GM12878 (cell line): ENCODE measurements around the gene ADAMTSL4. TPM values are rescaled to one million over a fixed set of nuclear protein-coding genes. Genes with fewer than 3 reads are reported as not detected.

ENCODE experiments used
- ATAC-seq: fragments of 200-7000 bp; cut with Tn5 transposase; 3 replicates; pipeline ENCODE4 v1.9.1; 2020; ENCODE audit warnings: mild to moderate bottlenecking, moderate library complexity
- BruUV-seq: library from RNA; stranded (reverse); fragments of 400-500 nt; replicated peaks from 2 replicates; lab custom pipeline; 2021; lab: Mats Ljungman, UMichigan
- CTCF ChIA-PET: fragments of 300-600 bp; sonication (Branson Sonifier 250); formaldehyde crosslinking; extraction: SDS; loops from one replicate; lab custom pipeline; 2021; ENCODE audit warnings: inconsistent platforms; lab: Yijun Ruan, JAX
- POLR2A ChIA-PET: fragments of 350-600 bp; formaldehyde crosslinking; extraction: SDS; loops from one replicate; lab custom pipeline; 2021; ENCODE audit warnings: inconsistent platforms; lab: Charles Lee
- RAD21 ChIA-PET: fragments of 300-600 bp; sonication (Branson Sonifier 250); formaldehyde crosslinking; loops from one replicate; lab custom pipeline; 2023; ENCODE audit warnings: antibody characterized with exemption; ENCODE audit not compliant: unreplicated experiment; lab: Charles Lee
- SMC1A ChIA-PET: fragments of 300-600 bp; sonication (Branson Sonifier 250); formaldehyde crosslinking; loops from one replicate; lab custom pipeline; 2023; ENCODE audit not compliant: unreplicated experiment, uncharacterized antibody; lab: Charles Lee
- DNase-seq: peaks from one replicate; pipeline ENCODE4 v3.0.0-alpha.2; 2011; ENCODE audit warnings: low read depth, low spot score
- FAIRE-seq: peaks from 3 replicates; lab custom pipeline; 2011; peaks lifted over from hg19 to GRCh38; lab: Jason Lieb, UNC
- H2AFZ ChIP-seq: 2 replicates; pipeline ENCODE4 v1.6.0; 2011; ENCODE audit warnings: low read depth, low read length, control low read depth; ENCODE audit not compliant: control insufficient read depth
- H3K27ac ChIP-seq: 2 replicates; pipeline ENCODE4 v1.5.1; 2011; ENCODE audit warnings: control low read depth; ENCODE audit not compliant: control insufficient read depth, insufficient read depth
- H3K27me3 ChIP-seq, 2 experiments: replicated peaks in 1 of 2; 2 replicates each; pipeline versions ENCODE4 v1.6.0 to v1.6.1; 2011; ENCODE audit warnings: low read length in 1 of 2; ENCODE audit not compliant: control insufficient read depth in 2 of 2, insufficient read depth in 2 of 2
- H3K36me3 ChIP-seq, 2 experiments: 2 replicates each; pipeline ENCODE4 v1.5.1; 2011; ENCODE audit warnings: low read length in 1 of 2; ENCODE audit not compliant: control insufficient read depth in 2 of 2, insufficient read depth in 2 of 2
- H3K4me1 ChIP-seq: 2 replicates; pipeline ENCODE4 v1.6.1; 2011; ENCODE audit warnings: mild to moderate bottlenecking, low read length, moderate library complexity, mixed read lengths; ENCODE audit not compliant: control insufficient read depth, insufficient read depth
- H3K4me2 ChIP-seq: 2 replicates; pipeline ENCODE4 v1.6.0; 2011; ENCODE audit warnings: control low read depth; ENCODE audit not compliant: control insufficient read depth, insufficient read depth
- H3K4me3 ChIP-seq: fragments of 200-600 bp; sonication (generic); 2 replicates; pipeline ENCODE4 v1.5.1; 2016
- H3K79me2 ChIP-seq: 2 replicates; pipeline ENCODE4 v1.6.0; 2011; ENCODE audit warnings: low read length; ENCODE audit not compliant: control insufficient read depth, insufficient read depth
- H3K9ac ChIP-seq: 2 replicates; pipeline ENCODE4 v1.8.0; 2011; ENCODE audit warnings: low read length, control low read depth, mixed read lengths; ENCODE audit not compliant: control insufficient read depth, insufficient read depth
- H3K9me3 ChIP-seq: replicated peaks from 3 replicates; pipeline ENCODE4 v1.5.1; 2011; ENCODE audit warnings: mild to moderate bottlenecking, low read length; ENCODE audit not compliant: control insufficient read depth, insufficient read depth
- H4K20me1 ChIP-seq: 2 replicates; pipeline ENCODE4 v1.6.0; 2011; ENCODE audit not compliant: control insufficient read depth, insufficient read depth
- KAT2A ChIP-seq: conservative IDR thresholded peaks from 2 replicates; pipeline ENCODE4 v1.6.1; 2011; ENCODE audit warnings: low read depth, low read length; ENCODE audit not compliant: control insufficient read depth
- MTA2 ChIP-seq: fragments of 450-650 bp; IDR thresholded peaks from 2 replicates; pipeline ENCODE4 v1.6.1; 2016; ENCODE audit warnings: low read depth, mild to moderate bottlenecking, moderate library complexity
- SPI1 ChIP-seq: IDR thresholded peaks from 2 replicates; pipeline ENCODE4 v1.6.1; 2011; ENCODE audit warnings: low read depth, mild to moderate bottlenecking, low read length, moderate library complexity, borderline replicate concordance; ENCODE audit not compliant: insufficient read depth
- WGBS: methylation state at CpG from one replicate; pipeline ENCODE4 v1.1.6; 2016; ENCODE audit warnings: low lambda C conversion rate; ENCODE audit not compliant: insufficient replicate concordance, insufficient coverage; ENCODE audit errors: missing lambda C conversion rate; 5-methylcytosine and 5-hydroxymethylcytosine counted together
- in situ Hi-C: fragments of 300-500 bp; cut with MboI; formaldehyde crosslinking; loops from 9 replicates; pipeline ENCODE4 v1.14.3; 2018; ENCODE audit warnings: mixed read lengths
- intact Hi-C: fragments of 100-400 bp; cut with micrococcal nuclease; formaldehyde crosslinking; loops from one replicate; pipeline ENCODE4 v1.14.2; 2022; ENCODE audit not compliant: unreplicated experiment
- polyA plus RNA-seq, 11 experiments: library from polyadenylated mRNA; depleted of rRNA in 4 of 11; unstranded in 6 of 11; stranded (reverse) in 5 of 11; fragments of >200 nt; fragmentation: Nextera tagmentation in 4 of 11; fragmentation: Illumina TruSeq in 1 of 11; extraction: Ambion mirVana in 4 of 11; extraction: Trizol in 1 of 11; gene quantifications; 1 replicate in 1 of 11; 2 replicates in 10 of 11; pipeline versions ENCODE4 v1.2.1 to v1.2.3, GENCODE V29; 2011 to 2016; ENCODE audit warnings: inconsistent platforms in 2 of 11, missing spikeins in 2 of 11, low read depth in 1 of 11
- total RNA-seq, 4 experiments: library from RNA; depleted of rRNA in 3 of 4; stranded (reverse); fragments of >200 nt in 3 of 4; fragmentation: Illumina TruSeq in 1 of 4; extraction: Trizol in 1 of 4; gene quantifications; 2 replicates each; pipeline versions ENCODE4 v1.2.1 to v1.2.3, GENCODE V29; 2013 to 2021
- TF ChIP-seq, protein P1 (sequence below): fragments of 450-650 bp; IDR thresholded peaks from 2 replicates; pipeline ENCODE4 v1.6.1; 2017; ENCODE audit warnings: mild to moderate bottlenecking, moderate library complexity
- TF ChIP-seq, protein P2 (sequence below): fragments of 450-650 bp; IDR thresholded peaks from 2 replicates; pipeline ENCODE4 v1.6.1; 2017; ENCODE audit warnings: antibody characterized with exemption, mild to moderate bottlenecking, moderate library complexity

The ADAMTSL4 gene
- total and polyA plus RNA-seq, 10 of the 15 experiments (the other 5 are each of a cell fraction or from before 2014, with no cell fraction given), result 0.04 to 0.15 (median 0.05) TPM; not detected in 5

DNA sequence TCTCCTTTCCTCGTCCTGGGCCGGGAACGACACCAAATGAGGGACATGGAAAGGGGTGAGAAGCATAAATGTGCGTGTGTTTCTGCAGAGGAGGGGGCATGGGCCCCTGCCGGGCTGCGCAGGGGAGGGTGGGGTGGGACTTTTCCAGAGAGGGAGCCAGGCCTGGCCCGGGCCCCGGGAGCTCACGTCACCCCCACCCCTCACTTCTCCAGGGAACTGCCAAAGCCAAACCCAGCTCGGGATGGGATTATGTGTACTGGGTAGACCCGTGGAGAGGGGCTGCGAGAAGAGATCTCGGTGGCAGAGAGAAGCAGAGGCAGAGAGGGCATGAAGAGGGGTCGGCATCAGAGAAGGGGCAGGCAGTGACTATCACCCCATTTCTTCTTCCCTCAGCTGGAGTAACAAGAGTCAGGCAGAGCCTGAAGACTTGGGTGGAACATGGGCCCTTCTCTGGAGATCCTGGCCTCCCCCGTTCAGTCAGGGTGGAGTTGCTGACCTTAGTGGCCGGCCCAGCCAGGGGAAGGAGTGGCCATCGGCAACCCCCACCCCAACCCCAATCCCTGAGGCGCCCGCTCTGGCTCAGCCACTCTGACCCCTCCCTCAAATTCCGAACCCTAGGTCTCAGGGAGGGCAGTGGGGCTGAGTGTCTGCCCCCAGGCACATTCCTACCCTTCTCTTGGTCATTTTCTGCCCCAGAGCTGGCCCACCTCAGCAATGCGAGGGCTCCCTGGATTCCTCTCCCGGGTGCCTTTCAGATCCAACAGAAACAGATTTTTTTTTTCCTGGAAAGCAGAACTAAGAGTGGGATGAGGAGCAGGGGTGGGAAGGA lies 1.2 kb downstream of the ADAMTSL4 start:
- SMC1A ChIA-PET, result no interaction called here
- Histone ChIP-seq H3K9me3 (no peaks in the 10 kb centered on the region), H3K27me3 (no peaks in the 10 kb centered on the region; a peak in 1 of 4 replicates), H3K27ac (no peak overlapping the region), H3K4me1 (peaks cover 3% of the 10 kb centered on the region; the same call in 1 of the 2 replicates), H4K20me1 (no peaks in the 10 kb centered on the region), H3K4me3 (no peak overlapping the region), H2AFZ (no peak overlapping the region), H3K36me3 (no peaks in the 10 kb centered on the region), H3K79me2 (no peaks in the 10 kb centered on the region), H3K9ac (no peak overlapping the region), H3K4me2 (no peak overlapping the region)
- RAD21 ChIA-PET, result no interaction called here
- DNase-seq, result no peak
- CTCF ChIA-PET, result interaction anchor here (2.4 to 2.9 kb wide), 2 partner anchors 10 to 18 kb away, joined by 8 to 14 read pairs; no protein-coding TSS in a partner anchor
- intact Hi-C loops, result no loop called here
- 0 out of 3 replicates have a peak, but pooled peaks have one; percentile 5 for ATAC-seq
- no TSS peak for BruUV-seq
- no peak for FAIRE-seq
- POLR2A ChIA-PET, result interaction anchor here (0.5 to 0.9 kb wide), 2 partner anchors 71 to 99 kb away, joined by 3 read pairs; no protein-coding TSS in a partner anchor
- in situ Hi-C loops, result no loop called here
- WGBS, result 68% methylated on average over 15 of the region's 22 CpGs
- no peak for TF ChIP-seq MTA2
- no peak for TF ChIP-seq SPI1
- TF ChIP-seq, protein P1, sequence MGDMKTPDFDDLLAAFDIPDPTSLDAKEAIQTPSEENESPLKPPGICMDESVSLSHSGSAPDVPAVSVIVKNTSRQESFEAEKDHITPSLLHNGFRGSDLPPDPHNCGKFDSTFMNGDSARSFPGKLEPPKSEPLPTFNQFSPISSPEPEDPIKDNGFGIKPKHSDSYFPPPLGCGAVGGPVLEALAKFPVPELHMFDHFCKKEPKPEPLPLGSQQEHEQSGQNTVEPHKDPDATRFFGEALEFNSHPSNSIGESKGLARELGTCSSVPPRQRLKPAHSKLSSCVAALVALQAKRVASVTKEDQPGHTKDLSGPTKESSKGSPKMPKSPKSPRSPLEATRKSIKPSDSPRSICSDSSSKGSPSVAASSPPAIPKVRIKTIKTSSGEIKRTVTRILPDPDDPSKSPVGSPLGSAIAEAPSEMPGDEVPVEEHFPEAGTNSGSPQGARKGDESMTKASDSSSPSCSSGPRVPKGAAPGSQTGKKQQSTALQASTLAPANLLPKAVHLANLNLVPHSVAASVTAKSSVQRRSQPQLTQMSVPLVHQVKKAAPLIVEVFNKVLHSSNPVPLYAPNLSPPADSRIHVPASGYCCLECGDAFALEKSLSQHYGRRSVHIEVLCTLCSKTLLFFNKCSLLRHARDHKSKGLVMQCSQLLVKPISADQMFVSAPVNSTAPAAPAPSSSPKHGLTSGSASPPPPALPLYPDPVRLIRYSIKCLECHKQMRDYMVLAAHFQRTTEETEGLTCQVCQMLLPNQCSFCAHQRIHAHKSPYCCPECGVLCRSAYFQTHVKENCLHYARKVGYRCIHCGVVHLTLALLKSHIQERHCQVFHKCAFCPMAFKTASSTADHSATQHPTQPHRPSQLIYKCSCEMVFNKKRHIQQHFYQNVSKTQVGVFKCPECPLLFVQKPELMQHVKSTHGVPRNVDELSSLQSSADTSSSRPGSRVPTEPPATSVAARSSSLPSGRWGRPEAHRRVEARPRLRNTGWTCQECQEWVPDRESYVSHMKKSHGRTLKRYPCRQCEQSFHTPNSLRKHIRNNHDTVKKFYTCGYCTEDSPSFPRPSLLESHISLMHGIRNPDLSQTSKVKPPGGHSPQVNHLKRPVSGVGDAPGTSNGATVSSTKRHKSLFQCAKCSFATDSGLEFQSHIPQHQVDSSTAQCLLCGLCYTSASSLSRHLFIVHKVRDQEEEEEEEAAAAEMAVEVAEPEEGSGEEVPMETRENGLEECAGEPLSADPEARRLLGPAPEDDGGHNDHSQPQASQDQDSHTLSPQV, result no peak
- TF ChIP-seq, protein P2, sequence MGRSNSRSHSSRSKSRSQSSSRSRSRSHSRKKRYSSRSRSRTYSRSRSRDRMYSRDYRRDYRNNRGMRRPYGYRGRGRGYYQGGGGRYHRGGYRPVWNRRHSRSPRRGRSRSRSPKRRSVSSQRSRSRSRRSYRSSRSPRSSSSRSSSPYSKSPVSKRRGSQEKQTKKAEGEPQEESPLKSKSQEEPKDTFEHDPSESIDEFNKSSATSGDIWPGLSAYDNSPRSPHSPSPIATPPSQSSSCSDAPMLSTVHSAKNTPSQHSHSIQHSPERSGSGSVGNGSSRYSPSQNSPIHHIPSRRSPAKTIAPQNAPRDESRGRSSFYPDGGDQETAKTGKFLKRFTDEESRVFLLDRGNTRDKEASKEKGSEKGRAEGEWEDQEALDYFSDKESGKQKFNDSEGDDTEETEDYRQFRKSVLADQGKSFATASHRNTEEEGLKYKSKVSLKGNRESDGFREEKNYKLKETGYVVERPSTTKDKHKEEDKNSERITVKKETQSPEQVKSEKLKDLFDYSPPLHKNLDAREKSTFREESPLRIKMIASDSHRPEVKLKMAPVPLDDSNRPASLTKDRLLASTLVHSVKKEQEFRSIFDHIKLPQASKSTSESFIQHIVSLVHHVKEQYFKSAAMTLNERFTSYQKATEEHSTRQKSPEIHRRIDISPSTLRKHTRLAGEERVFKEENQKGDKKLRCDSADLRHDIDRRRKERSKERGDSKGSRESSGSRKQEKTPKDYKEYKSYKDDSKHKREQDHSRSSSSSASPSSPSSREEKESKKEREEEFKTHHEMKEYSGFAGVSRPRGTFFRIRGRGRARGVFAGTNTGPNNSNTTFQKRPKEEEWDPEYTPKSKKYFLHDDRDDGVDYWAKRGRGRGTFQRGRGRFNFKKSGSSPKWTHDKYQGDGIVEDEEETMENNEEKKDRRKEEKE, result no peak
- TF ChIP-seq KAT2A, result no peak
- TF ChIP-seq, all 136 proteins: peak for 0
